AML-193 (cell line): ENCODE data around the gene IFNL3.
"Not testable (repeated sequence)": the region's sequence is repeated elsewhere in the genome, so short reads cannot be mapped to it uniquely, and the experiment has no call there.

Experiments
- DNase-seq, 2 experiments: peaks; one replicate each; lab custom pipeline; 2025; lab: John Stamatoyannopoulos, UW

IFNL3 gene

GRCh38 chr19:39244410-39245100 is at the start of gene IFNL3:
Gene IFNL3 (minus strand): TSS chr19:39245006. CDS start chr19:39244967, 39 bp downstream.
- DNase-seq = not testable (repeated sequence)

DNA sequence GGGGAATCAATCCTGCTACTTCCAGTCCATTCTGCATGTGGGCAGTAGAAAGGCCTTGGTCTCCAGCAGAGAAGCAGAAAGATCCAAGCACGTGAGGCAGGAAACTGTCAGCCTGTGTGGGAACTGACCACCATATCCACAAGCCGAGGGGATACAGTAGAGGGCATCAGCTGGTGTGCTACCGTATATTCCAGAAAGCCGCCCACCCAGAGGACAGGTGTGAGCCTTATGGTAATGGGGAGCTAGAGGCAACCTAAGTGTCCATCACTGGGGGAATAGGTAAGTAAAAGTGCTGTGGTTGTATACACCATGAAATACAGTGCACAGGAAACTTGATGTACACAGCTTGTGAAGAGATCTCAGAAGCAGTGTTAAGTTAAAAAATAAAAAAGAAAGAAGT is 48.6 kb upstream of the IFNL3 start:
- no peak for DNase-seq

- no peak for DNase-seq
Observed at GRCh38 chr19:39284032-39284431, 39.2 kb upstream of the IFNL3 start.

DNA sequence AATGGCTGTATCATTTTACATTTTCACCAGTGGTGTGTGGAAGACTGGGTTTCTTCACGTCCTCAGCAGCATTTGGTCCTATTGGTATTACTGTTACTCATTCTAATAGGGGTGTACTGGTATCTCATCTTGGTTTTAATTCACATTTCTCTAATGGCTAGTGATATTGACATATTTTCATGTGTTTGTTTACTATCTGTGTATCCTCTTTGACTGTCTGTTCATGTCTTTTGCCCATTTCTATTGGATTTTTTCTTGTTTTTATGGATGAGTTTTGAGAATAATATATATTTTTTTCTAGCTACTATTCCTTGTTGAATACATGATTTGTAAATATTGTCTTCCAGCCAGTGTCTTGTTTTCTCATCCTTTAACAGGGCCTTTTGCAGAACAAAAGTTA is 37.2 kb upstream of the IFNL3 start:
- DNase-seq = no peak

GRCh38 chr19:39277598-39277997 is 32.8 kb upstream of the IFNL3 start:
- DNase-seq = no peak

DNA sequence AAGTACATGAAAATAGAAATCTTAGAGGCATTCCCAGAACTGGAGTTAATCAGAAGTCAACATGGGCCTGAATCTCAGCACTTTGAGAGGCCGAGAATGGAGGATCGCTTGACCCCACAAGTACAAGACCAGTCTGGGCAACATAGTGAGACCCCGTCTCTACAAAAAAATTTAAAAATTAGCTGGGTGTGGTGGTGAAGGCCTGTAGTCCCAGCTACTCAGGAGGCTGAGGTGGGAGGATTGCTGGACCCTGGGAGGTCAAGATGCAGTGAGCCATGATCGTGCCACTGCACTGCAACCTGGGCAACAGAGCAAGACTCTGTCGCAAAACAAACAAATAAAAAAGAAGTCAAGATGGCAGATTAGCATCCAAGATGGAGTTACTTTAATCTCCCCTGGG is 31.9 kb upstream of the IFNL3 start:
- no peak for DNase-seq

GRCh38 chr19:39275578-39275977 is 30.8 kb upstream of the IFNL3 start:
- no peak for DNase-seq

GRCh38 chr19:39273859-39274258 is 29.1 kb upstream of the IFNL3 start:
- not testable (repeated sequence) for DNase-seq

DNA sequence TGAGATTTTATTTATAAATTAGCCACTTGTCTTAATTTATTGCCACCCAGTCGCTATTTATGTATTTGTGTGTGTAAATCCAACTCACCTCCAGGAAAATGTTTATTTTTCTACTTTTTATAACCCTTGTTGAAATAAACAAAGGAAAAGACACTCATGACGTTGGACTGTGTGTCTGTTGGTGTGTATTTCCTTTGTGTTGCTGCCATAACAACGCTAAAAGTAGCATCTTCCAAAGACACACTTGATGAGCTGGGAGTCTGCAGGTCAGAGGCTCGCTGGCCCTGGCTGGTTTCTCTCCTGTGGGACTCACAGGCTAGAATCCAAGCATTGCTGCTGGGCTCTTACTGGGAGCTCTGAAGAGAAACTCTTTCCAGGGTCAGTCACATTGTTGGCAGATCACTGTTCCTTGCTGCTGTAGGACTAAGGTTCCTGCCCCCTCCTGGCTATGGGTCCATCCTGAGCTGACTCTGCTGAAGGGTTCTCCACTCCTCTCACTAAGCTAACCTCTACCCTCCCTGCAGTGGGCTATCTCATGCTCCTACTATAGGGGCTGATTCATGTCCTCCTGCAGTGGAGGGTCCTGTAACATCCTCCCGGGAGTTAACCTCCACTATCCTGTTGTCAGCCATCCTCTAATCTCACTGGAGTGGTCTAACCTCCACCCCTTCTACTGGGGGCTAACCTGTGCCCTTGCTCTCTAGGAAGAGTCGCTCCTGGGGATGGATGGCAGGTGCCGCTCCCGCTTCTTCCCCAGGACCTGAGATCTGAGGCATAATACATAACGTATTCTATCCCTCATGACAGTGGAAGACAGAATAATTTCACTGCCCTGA is 25.4 kb upstream of the IFNL3 start:
- no peak for DNase-seq

GRCh38 chr19:39269369-39269768 is 24.6 kb upstream of the IFNL3 start:
- DNase-seq = not testable (repeated sequence)

DNA sequence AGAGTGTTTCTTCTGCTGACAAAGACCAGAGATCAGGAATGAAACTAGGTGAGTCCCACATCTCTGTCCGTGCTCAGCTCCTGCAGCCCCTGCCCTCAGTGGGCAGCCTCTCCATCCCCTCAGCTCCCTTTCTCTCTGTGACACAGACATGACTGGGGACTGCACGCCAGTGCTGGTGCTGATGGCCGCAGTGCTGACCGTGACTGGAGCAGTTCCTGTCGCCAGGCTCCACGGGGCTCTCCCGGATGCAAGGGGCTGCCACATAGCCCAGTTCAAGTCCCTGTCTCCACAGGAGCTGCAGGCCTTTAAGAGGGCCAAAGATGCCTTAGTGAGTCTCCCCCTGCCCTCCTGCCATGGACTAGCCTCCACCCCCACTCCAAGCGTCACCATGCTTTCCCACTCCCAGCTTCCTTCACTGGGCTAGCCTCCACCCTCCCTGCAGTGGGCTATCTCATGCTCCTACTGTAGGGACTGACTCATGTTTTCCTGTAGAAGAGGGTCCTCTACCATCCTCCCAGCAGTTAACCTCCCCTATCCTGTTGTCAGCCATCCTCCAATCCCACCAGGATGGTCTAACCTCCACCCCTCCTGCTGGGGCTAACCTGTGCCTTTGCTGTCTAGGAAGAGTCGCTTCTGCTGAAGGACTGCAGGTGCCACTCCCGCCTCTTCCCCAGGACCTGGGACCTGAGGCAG is 23.9 kb upstream of the IFNL3 start:
- DNase-seq = not testable (repeated sequence)

GRCh38 chr19:39268085-39268484 is 23.3 kb upstream of the IFNL3 start, which contains the start of gene IFNL2:
Gene IFNL2 (plus strand): TSS chr19:39268396. CDS start chr19:39268569, 173 bp downstream.
- not testable (repeated sequence) for DNase-seq

DNA sequence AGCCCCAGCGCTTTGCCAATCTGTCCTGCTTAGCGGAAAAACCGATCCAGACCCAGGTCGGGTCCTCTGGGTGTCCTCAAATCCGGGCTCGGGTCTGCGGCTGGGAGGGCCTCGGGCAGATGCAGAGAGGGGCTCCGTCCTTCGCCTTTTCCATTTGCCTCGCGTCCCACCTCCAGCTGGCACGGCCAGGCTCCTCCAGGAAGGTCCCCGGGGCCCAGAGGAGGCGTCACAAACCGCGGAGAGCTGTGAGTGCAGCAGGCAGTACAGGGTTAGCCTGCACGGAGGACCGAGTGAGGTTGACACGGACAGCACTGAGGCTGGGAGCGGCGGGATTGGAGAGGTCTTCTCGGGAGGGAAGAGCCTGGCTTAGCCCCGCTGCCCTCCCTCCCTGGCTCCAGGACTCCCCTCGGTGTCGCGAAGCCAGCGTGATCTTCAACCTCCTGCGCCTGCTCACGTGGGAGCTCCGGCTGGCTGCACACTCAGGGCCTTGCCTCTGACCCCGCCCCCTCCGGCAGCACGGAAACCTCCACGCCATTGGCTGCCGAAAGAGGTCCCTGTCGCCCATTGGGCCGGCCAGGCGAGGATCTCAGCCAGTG is 20.6 kb upstream of the IFNL3 start:
- DNase-seq = no peak

DNA sequence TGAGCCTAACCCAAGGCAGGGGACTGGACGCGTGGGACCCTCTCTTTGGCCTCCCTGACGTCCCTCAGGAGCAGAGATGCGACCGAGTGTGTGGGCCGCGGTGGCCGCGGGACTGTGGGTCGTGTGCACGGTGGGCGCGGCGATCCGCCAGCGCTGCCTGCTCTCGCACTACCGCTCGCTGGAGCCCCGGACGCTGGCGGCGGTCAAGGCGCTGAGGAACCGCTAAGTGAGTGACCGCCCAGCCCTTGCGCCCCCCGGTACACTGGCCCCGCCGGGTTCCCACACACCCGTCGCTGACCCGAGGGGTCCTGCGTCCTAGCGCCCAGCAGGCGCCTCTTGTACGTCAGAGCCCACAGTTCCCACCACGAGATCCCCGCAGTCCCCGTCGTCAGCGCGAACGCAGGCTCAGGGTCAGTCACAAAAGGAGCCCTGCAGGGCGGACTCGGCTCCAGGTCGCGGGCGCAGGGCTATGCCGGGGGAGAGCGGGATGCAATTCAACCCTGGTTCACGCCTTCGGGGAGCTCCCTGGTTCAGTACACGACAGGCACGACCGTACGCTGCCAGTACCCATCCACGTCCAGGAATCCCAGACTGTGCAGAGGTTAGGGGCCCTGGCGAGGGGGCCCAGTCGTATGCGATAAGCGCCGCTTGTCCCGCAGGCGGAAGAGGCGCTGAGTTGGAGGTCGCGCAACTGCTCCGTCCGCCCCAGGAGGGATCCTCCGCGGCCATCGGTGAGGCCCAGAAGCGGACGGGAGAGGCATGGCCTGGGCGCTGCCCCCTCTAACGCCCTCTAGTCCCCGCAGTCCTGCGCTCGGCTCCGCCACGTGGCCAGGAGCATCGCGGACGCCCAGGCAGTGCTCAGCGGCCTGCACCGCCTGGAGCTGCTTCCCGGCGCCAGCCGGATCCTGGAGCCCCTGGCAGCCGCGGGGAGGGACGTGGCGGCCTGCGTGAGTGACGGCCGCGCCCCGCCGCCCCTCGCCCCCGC is 19.8 kb upstream of the IFNL3 start:
- no peak for DNase-seq

DNA sequence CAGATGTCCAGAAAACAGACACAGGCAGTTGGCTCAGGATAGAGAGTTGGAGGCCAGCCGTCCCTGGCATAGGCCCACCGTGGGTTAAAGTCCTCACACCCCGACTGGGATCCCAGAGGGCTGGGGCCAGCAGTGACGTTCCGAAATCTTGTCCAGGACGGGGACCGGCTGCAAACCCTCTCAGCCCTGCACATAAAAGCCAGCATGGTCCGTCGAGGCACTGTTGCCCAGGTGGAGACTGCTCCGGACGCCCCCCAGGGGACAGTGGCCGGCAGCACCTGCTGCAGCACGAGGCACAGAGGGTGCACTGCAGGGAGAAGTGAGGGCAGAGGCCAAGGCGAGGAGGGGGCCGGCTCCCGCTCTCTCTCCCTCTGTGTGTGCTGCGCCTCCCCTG is 19.1 kb upstream of the IFNL3 start:
- DNase-seq = no peak

GRCh38 chr19:39262496-39262895 is 17.7 kb upstream of the IFNL3 start:
- DNase-seq = no peak

DNA sequence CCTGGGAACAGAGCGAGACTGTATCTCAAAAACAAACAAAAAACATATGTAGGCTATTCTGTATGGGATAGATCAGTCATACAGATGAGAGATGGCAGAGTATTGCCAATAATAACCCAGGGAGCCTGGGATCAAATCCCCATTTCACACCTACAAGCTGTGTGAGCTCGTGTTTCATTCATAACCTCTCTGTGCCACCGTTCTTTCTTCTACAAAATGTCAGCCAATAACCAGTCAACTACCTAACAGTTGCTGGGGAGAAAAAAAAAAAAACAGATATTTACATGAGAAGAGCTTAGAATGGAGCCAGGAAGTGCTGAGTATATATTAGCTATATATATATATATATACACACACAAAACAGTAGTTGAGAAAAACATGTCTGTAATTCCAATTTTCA is 16.9 kb upstream of the IFNL3 start:
- DNase-seq = no peak

- no peak for DNase-seq
Observed at GRCh38 chr19:39257227-39257626, 12.4 kb upstream of the IFNL3 start.

DNA sequence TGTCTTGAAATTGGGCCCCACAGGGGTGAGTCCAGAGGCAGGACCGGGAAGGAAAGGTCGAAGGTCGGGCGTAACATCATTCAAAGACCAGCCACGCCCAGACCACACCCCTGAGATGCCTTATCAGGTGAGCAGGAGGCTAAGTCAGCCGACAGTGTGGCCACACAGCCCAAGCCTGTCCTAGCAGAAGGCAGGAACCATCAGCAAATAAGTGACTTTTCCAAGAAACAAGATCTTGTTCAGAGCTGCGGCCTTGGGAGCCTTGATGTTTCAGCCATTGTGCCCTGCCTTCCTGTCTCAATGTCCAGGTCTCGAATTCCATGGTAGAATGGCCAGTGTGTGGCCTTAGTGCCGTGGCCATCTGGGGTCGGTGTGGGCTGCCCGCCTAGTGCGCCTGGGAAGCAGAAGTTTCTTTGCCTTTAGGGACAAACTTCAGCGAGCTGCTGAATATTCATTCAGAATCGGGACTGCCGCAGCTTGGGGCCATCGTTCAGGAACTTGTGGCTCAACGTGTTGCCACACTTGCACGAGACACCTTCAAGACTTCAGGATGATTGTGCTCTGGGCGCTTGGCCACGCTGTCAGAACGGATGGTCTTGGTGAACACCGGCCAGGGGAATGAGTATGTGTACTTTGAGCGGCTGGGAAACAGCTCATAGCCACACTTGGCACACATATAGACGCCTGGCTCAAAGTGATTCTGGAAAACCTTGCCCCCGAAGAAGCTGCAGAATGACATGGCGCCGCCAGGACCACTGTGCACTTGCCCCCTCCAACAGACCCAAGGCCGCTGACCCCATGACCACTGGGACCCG is 9.9 kb upstream of the IFNL3 start:
- no peak for DNase-seq
